Inflammatory macrophage (primary cell): ENCODE results near the gene TMBIM1.
A peak's percentile ranks its signal among the peaks of the same experiment; 100 is the strongest.
"Not testable (repeated sequence)": the region's sequence is repeated elsewhere in the genome, so short reads cannot be mapped to it uniquely, and the experiment has no call there.

ENCODE experiments used
- DNase-seq, 2 donors: peaks; one replicate each; pipeline ENCODE4 v3.0.0-alpha.2; 2020 to 2022

Gene TMBIM1

GRCh38 chr2:218317835-218318234, 25.5 kb upstream of the TMBIM1 start:
- no peak for DNase-seq

DNA sequence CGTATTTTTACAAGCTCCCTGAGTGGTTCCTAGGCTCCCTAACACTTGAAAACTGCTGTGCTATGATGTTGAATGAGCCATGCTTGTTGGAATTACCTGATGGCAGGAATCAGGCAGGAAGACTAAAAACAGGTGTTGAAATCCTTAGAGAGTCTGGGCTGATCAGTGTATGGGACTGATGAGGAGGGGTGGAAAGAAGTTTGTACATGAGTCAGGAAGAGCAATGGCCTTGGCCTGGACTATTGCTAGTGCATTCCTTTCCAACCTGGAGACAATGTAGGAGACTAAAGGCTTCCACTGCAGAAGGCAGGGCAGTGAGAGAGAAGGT, 25.0 kb upstream of the TMBIM1 start:
- no peak for DNase-seq

DNA sequence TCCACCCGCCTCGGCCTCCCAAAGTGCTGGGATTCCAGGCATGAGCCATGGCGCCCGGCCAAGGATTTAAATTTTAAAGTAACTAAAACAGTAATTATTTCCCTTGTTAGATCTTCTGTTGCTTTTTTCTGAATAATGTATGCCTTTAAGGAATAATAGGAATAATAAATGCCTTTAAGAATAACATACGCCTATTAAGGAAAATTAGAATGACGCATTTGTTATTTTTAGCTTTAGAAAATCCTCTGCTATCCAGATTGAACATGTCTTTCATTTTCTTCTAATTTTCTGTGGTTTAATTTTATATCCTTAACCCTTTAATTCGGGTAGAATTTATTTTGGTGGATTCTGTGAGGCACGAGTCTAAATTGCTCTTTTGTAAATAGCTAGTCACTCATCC, 23.1 kb upstream of the TMBIM1 start:
- no peak for DNase-seq

DNA sequence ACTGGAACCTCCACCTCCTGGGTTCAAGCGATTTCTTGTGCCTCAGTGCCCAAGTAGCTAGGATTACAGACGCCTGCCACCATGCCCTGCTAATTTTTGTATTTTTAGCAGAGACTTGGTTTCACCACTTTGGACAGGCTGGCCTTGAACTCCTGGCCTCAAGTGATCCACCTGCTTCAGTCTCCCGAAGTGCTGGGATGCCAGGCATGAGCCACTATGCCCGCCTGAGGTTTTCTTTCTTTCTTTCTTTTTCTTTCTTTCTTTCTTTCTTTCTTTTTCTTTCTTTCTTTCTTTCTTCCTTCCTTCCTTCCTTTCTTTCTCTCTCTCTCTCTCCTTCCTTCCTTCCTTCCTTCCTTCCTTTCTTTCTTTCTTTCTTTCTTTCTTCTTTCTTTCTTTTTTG, 22.5 kb upstream of the TMBIM1 start:
- DNase-seq, result not testable (repeated sequence)

DNA sequence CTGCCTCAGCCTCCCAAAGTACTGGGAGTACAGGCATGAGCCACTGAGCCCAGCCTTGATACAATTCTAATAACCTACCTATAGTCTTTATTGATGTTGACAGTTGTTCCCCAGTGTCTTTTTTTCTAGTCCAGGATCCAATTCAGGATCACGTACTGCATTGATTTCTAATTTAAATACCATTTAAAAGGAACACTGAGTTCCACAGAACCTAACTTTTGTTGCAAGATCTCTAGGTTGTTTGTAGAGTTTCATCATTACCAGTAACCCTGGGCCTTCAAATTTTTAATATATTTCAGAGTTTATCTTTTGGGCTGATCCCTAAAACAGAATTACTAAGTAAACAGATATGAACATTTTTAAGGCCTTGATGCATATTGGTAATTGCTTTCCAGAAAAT, 21.1 kb upstream of the TMBIM1 start:
- DNase-seq, result no peak

DNA sequence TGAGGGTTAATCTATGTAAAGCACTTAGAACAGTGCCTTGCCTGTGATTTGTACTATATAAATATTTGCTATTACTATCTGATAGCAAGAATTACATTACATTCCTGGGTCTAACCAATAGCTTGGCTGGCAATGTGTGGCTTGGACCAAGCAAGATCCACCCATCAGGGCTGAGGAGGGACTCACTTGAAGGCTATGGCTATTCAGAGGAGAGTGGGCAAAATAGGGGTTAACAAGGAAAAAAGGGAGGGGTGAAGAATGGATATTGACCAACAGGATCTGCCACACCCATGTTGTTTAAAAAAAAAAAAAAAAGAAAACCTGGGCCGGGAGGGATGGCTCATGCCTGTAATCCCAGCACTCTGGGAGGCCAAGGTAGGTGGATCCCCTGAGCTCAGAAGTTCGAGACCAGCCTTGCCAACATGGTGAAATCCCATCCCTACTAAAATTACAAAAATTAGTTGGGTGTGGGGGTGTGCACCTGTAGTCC, 20.0 kb upstream of the TMBIM1 start:
- DNase-seq, result no peak

- DNase-seq, result not testable (repeated sequence)
These were observed 19.4 kb upstream of the TMBIM1 start for GRCh38 chr2:218311541-218312266.

DNA sequence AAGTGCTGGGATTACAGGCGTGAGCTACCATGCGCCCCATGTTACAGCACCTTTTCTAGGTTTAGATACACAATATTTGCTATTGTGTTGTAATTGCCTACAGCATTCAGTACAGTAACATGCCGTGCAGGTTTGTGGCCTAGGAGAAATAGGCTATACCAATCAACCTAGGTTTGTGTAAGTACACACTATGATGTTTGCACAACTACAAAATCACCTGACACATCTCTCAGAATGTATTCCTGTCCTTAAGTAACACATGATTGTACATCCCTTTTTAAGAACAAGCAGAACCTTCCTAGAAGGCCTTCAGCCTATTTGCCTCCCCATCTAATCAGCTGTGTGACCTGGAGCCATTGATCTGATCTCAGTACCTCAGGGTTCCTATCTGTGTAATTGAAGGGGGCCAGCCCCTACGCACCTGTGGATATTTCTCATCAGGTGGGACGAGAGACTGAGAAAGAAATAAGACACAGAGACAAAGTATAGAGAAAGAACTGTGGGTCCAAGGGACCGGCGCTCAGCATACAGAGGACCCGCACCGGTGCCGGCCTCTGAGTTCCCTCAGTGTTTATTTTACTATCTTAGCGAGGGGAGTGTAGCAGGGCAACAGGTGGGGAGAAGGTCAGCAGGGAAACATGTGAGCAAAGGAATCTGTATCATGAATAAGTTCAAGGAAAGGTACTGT, 18.7 kb upstream of the TMBIM1 start:
- peak; percentile 44 to 47 for DNase-seq

- DNase-seq, result no peak
These were observed 15.2 kb upstream of the TMBIM1 start for GRCh38 chr2:218307415-218308090.

- no peak for DNase-seq
These were observed 14.0 kb upstream of the TMBIM1 start for GRCh38 chr2:218306184-218306920.

DNA sequence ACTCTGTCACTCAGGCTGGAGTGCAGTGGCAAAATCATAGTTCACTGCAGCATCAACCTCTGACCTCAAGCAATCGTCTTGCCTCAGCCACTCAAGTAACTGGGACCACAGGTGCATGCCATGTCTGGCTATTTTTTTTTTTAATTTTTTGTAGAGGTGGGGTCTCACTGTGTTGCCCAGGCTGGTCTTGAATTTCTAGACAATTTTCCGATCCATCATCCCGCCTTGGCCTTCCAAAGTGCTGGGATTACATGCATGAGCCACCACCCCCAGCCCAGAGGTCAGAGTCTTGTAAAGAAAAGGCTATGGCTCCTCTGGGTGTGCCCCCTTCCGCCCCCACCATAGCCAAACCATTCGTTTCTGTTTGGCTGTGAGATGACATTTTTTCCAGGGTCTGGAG, 13.1 kb upstream of the TMBIM1 start:
- DNase-seq, result no peak

DNA sequence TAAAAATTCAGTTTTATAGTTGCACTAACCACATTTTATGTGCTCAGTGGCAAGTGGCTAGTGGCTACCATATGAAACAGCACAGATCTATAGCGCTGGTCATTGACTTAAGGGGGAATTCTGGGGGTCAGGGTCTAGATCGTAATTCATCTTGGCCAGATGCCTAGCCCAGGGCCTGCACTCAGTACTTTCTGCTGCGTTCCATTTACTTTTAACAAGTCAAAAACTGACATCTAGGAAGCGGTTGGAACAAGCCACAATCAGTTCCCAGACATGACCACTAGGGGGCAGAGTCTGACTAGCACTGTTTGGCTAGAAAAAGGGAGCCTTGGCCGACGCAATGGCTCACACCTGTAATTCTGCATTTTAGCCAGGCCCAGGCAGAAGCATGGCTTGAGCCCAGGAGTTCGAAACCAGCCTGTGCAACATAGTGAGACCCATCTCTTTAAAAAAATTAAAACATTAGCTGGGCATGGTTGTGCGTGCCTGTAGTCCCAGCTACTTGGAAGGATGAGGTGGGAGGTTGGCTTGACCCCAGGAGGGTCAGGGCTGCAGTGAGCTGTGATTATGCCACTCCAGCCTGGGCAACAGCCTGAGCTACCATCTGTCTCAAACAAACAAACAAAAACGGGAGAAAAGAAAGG, 9.0 kb upstream of the TMBIM1 start:
- DNase-seq, result peak; percentile 91 to 92

DNA sequence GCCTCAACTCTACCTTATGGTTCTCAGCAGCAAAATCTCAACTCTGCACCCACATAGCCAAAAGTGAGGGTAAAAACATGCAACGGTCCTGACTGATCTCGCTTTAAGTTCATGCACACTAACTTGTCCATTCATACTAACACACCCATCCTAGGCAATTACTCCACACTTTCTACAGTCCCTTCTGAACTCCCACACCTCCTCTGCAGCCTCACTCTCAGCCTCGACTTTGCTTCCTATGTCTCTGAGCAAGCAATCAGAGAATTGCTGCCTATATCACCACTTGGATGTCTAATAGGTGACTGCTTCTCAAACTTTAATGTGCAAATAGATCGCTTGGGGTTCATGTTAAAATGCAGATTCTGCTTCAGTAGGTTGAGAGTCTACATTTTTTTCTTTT, 7.8 kb upstream of the TMBIM1 start:
- DNase-seq, result peak; percentile 22 to 66

DNA sequence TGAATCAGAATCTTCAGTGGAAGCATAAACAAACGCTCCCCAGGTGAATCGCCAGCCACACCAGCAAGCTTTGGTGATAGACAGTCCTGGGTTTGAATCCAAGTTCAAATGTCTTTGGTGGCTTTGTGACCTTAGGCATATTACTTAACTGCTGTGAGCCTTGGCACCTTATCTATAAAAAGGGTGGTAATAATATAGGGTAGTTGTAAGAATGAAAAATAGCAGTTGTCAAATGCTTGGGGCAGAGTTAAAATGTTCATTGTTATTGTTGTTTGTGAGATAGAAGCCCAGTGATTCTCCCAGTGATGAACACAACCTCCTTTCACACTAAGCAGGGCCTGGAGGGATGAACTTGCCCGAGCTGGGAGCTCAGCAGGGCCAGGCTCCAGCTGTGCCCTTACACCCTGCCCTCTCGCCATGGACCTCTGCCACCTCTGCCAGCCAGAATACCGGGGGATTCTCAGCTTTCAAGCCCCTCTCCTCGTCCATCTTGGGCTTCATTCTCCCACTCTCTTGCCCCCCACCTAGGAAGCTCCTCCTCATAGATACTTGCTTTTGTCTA, 6.1 kb upstream of the TMBIM1 start:
- no peak for DNase-seq

GRCh38 chr2:218296847-218297246, 4.5 kb upstream of the TMBIM1 start:
- DNase-seq, result no peak

DNA sequence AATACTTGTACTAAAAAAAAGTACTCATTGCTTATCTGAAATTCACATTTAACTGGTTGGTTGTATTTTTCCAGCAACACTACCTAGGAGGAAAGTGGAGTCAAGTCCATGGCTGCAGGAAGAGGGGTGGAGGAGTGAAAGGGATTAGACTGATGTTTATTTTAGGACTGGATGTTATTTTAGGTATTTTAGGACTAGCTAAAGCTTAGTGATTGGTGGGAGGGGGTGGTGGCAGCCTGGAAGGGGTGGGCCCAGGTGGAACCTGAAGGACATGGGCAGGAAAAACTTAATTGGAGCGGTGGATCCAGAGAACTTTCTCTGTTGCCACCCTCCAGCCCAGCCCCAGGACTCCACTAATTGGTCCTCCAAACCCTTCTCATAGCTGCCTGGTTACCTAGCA, 3.9 kb upstream of the TMBIM1 start:
- no peak for DNase-seq

GRCh38 chr2:218295029-218295428, 2.7 kb upstream of the TMBIM1 start:
- no peak for DNase-seq

- DNase-seq, result peak; percentile 40 to 57
These were observed 2.2 kb upstream of the TMBIM1 start for GRCh38 chr2:218294430-218295022.

GRCh38 chr2:218293715-218294429, 1.6 kb upstream of the TMBIM1 start:
- DNase-seq, result peak; percentile 65 to 77

DNA sequence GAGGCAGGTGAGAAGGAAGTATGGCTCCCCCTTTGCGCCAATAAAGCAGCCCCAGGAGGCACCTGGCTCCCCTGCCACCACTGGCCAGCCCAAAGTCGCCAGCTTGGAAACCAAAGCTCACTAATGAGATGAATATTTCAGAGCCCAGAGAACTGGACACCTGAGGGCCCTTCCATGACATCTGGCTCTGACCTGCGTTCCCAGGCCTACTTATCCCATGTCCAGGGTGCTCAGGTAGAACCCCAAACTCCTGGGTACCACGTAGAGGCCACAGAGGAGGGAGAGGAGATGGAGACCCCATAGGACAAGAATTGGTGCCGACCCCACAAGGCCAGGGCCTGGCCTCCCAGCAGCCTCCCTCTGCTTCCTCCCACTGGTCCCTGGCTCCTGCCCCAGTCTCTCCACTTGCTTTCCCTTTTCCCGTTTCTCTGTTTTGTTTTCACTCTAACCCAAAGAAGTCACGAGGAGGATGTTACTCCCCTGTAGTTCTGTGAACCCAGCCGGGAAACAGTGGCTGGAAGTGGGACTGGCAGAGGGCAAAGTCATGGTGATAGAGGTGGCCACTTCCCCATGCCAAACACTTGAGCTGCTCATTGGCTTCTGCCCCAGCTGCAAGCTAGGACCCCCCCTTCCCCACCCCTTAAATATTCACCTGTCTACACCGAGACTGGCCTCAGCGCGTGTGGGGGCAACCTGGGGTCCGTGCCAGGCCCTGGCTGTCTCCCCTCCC, 820 bp downstream of the TMBIM1 start:
- DNase-seq, result peak; percentile 72 to 76
